Coronary artery (tissue), 2 donors: ENCODE results near the gene DSCAML1.
A peak's percentile ranks its signal among the peaks of the same experiment; 100 is the strongest.

Experiments
- DNase-seq: peaks from one replicate; pipeline ENCODE4 v3.0.0-alpha.2; 2017; ENCODE audit warnings: low spot score
- H3K27ac ChIP-seq, 2 donors: fragments of 200-600 bp; sonication (generic); one replicate each; pipeline ENCODE4 v1.5.1; 2016 to 2019
- H3K4me3 ChIP-seq: fragments of 200-600 bp; sonication (generic); 2 replicates; pipeline ENCODE4 v1.5.1; 2016; ENCODE audit warnings: mild to moderate bottlenecking, moderate library complexity
- TF ChIP-seq, protein P1 (sequence below): fragments of 200-600 bp; sonication (generic); IDR thresholded peaks from one replicate; pipeline ENCODE4 v1.5.1; 2019; ENCODE audit warnings: antibody characterized with exemption

DSCAML1 gene

GRCh38 chr11:117799634-117800033 lies 2.6 kb upstream of the DSCAML1 start:
- TF ChIP-seq, protein P1, sequence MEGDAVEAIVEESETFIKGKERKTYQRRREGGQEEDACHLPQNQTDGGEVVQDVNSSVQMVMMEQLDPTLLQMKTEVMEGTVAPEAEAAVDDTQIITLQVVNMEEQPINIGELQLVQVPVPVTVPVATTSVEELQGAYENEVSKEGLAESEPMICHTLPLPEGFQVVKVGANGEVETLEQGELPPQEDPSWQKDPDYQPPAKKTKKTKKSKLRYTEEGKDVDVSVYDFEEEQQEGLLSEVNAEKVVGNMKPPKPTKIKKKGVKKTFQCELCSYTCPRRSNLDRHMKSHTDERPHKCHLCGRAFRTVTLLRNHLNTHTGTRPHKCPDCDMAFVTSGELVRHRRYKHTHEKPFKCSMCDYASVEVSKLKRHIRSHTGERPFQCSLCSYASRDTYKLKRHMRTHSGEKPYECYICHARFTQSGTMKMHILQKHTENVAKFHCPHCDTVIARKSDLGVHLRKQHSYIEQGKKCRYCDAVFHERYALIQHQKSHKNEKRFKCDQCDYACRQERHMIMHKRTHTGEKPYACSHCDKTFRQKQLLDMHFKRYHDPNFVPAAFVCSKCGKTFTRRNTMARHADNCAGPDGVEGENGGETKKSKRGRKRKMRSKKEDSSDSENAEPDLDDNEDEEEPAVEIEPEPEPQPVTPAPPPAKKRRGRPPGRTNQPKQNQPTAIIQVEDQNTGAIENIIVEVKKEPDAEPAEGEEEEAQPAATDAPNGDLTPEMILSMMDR = no peak
- no peak for DNase-seq
- H3K27ac ChIP-seq = no peak overlapping the region

DNA sequence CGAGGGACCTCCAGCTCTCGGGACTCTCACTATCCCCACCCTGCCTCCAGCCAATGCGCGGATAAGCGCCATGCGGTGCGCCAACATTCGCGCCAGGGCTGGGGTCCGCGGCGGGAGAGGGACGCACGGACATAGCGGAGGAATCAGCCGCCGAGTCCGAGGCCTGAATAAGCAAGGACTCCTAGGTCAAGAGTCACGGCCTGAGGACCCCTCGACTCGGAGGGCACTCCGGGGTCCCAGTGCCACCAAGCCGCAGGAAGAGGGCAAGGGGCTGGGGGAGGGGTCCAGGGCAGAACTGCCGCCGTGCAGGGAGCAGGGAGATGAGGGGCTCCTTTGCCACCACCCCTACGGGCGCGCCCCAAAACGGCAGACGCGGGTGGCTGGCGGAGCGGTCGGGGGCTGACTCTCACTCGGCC lies 552 bp downstream of the DSCAML1 start:
- TF ChIP-seq, protein P1 = no peak
- DNase-seq = no peak
- Histone ChIP-seq H3K4me3 (peak overlapping the region; percentile 68), H3K27ac (no peak overlapping the region)

More at GRCh38 chr11:117799634-117800033, 2.6 kb upstream of the DSCAML1 start:
- H3K4me3 ChIP-seq = no peak overlapping the region

- no peak for DNase-seq
- Histone ChIP-seq H3K27ac (no peak overlapping the region), H3K4me3 (peak overlapping the region; percentile 68)
- TF ChIP-seq, protein P1 = no peak
Measured at GRCh38 chr11:117795638-117796455, 1.2 kb downstream of the DSCAML1 start.

GRCh38 chr11:117794772-117795629 lies 2.0 kb downstream of the DSCAML1 start:
- H3K27ac ChIP-seq = no peak overlapping the region
- no peak for DNase-seq
- H3K4me3 ChIP-seq = peak overlapping the region; percentile 68
- TF ChIP-seq, protein P1 = no peak

DNA sequence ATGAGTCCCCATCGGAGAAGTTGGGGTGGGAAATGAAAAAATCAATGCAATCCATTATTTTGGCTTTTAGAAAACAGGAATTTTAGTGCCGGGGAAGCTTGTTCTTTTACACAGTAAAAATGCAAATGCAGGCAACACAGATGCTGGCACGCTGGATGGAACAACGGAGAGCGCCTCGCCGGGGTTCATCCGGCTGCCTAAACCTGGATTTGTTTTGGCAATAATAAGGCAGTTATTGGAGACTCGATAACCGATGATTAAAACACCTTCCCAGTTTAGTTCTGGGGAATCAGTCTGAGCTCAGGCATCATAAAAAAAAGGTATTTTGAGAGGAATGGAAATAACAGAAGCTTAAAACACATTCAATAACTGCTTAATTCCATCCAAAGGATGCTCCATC lies 2.9 kb downstream of the DSCAML1 start:
- TF ChIP-seq, protein P1 = no peak
- no peak overlapping the region for H3K4me3 ChIP-seq
- H3K27ac ChIP-seq = no peak overlapping the region
- no peak for DNase-seq

GRCh38 chr11:117793583-117793982 lies 3.4 kb downstream of the DSCAML1 start:
- Histone ChIP-seq H3K4me3 (no peak overlapping the region), H3K27ac (no peak overlapping the region)
- no peak for DNase-seq
- TF ChIP-seq, protein P1 = no peak
